ENCODE results near the gene RNF5.

Gene RNF5

DNA sequence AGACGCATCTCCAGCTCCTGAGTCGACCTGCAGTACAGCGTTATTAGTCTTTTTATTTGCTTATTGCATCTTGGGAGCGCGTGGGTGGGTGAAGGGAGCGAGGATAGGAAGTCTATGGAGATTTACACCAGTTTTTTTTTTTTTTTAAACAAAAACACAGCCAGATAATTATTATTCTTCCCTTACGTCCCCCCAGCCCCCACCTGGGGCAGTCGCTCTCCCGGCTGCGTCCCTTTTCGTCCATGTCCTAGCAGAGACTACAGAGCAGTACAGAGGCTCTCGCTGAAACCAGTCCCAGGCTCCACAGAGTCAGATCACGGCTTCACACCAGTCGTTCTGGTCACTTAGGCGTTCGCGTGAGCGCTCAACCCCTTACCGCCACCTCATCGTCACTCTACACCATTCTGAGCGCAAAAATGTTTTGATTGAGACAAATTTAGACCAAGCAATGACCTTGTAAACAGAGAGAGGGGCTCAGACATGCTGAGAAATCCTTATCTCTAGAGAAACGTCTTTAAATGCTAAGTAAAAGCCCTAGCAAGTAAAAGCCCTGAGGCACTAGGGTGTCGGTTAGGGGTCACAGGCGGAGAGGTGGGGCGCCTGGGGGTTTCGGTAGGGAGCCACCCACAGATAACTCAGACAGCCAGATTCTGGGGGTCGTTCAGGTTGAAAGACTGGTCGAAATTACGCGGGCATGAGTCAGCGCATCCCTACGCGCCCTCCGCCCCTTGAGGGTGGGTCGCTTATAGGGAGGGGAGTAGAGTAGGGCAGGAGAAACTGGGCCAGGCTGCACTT, 25.2 kb upstream of the RNF5 start:
- peak; percentile 85 for DNase-seq

DNA sequence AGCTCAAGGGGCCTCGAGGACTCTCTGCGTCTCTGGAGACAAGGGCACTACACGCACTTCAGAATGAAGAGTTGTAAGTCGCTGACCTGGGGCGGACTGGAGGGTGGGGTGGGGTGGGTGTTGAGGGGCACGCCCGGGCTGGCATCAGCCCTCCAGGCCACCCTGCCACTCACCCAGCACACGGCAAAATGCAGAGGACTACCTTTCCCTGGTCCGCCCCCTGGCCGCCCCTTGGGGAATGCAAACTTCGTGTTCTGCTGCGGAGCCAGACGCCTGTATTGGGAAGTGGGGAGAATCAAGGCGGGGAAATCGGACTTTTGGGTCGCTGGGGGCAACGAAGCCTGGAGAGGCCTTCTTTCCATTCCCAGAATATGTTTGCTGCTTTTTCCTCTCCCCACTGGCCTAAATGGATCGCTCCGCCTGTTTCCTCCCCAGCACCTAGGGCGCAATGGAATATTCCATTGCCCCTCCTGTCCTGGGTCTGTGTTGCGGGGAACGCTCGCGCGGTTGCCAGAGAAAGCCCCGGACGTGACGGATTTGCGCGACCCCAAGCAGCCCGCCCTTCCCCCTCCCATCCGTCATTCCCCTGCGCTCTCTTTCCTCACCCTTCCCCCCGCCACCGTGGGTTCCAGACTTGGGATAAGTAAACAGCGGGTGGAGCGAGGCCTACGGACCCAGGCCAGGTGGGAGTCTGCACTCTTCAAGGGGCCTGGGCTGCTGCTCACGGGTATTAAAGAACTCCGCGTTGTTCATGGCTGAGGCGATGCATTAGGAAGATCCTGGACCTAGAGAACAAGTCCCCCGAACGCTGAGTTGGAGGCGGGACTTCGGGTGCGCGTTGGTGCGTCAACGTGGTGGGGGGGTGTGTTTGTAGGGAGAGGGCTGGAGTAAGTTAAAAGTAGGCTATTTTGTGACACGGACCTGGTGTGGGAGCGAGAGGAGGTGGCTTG, 24.4 kb upstream of the RNF5 start, which contains the start of gene PPT2:
Gene PPT2, plus strand, starts transcription at position 578 of the 950 bp plus-strand sequence. CDS start 454 bp downstream, outside the sequence.
- DNase-seq = peak; percentile 96

DNA sequence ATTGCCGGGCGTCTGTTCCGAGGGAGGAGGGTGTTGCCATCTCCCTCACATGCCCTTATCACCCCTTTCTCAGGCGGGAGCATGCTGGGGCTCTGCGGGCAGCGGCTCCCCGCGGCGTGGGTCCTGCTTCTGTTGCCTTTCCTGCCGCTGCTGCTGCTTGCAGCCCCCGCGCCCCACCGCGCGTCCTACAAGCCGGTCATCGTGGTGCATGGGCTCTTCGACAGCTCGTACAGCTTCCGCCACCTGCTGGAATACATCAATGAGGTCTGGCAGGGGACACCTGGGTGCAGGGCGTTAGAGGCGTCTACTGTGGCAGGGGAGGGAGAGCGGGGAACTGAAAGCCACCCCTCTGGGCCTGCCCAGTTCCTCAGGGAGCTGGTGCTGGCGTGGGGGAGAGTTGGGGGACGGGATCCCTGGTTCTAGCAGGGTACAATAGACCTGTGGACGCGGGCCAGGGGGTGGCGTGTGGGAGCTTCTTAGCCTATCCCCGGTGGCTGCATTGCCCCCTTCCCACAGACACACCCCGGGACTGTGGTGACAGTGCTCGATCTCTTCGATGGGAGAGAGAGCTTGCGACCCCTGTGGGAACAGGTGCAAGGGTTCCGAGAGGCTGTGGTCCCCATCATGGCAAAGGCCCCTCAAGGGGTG, 23.6 kb upstream of the RNF5 start:
- DNase-seq = peak; percentile 91

DNA sequence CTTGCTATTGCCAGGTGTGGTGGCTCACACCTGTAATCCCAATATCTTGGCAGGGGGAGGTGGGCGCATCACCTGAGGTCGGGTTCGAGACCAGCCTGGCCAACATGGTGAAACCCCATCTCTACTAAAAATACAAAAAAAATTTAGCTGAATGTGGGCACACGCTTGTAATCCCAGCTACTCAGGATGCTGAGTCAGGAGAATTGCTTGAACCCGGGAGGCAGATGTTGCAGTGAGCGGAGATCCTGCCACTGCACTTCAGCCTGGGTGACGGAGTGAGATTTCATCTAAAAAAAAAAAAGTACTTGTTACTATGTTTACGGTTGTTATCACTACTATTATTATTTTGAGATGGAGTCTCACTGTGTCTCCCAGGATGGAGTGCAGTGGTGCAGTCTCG, 21.3 kb upstream of the RNF5 start:
- no peak for DNase-seq

DNA sequence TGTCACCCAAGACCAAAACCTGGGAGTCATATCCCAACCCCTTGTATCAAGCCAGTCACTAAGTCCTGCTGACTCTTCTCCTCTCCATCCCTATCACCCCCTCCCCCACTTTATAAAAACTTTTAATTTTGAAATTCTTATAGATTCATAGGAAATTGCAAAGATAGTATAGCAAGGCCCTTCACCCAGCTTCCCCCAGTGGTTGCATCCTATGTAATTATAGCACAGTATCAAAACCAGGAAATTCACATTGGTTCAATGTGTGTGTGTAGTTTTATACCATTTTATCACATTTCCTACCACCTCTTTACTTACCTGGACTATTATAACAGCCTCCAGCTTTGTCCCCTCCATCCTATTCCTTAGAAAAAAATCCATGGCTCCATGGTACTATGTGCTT, 20.2 kb upstream of the RNF5 start:
- no peak for DNase-seq

DNA sequence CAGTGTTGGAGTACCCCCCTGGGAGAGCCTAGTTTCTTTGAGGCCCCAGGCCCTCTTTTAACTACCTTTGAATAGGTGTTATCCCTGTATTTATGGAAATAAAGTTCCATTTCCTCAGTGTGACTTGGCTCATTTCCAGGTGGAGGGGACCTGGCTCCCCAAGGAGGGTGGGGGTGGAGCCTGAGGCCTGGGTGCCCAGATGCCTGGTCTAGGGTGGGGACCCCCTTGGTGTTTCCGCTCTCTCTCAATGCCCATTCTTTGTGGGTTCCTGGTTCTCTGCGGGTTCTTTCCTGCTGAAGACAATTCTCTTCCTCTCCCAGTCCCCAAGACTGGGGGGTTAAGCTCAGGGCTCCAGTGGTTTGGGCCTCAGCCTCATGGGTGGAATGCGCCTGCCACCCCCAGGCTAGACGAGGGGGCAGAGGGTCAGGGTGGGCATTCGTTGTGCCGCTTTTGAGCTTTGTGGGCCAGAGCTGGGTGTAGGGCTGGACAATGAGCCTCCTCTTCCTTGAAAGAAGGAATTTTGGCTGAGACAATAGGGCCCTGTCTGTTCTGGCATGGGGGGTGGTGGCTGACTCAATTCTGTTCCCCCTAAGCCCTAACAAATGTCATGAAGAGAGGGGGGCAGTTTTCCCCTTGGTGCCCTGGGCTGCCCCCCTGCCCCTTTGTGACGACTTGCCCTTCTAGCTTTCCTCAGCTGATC, 14.5 kb upstream of the RNF5 start:
- DNase-seq = no peak

DNA sequence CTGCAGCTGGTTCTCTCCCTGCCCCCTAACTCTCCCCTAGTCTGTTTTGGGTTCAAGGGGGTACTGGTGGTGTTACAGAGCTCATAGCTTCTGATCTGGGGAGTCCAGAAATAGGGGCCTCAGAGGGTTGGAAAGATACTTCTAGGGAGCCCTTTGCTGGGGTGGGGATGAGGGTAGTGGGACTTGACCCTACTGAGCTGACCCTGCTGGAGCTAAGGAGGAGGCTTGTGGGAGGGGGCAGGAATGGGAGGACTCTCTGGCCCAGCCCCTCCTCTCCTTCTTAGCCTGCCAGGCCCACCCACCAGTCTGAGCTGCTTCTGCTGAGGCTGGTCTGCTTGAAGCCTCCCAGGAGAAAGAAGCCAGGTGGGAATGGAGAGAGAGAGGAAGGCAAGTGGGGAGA, 13.9 kb upstream of the RNF5 start, which contains the start of gene EGFL8:
Gene EGFL8, plus strand, starts transcription at position 301 of the 400 bp plus-strand sequence. CDS start 1,571 bp downstream, outside the sequence.
- no peak for DNase-seq

DNA sequence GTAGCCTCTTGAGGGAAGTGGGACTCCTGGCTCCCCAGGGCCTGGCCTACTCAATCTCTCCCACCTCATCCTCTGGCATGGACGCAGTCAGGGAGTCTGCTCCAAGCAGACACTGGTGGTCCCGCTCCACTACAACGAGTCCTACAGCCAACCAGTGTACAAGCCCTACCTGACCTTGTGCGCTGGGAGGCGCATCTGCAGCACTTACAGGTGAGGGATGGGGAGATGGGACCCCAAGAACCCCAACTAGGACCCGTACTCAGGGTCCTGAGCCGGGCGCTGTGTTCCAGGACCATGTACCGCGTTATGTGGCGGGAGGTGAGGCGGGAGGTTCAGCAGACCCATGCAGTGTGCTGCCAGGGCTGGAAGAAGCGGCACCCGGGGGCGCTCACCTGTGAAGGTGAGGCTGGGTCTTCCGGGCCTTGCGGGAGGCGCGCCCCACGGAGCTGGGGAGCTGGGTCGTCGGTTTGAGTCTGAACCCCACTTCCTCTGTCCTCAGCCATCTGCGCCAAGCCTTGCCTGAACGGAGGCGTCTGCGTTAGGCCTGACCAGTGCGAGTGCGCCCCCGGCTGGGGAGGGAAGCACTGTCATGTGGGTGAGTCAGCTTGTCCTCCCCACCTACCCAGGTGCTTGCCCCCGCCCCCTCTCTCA, 11.7 kb upstream of the RNF5 start:
- no peak for DNase-seq

DNA sequence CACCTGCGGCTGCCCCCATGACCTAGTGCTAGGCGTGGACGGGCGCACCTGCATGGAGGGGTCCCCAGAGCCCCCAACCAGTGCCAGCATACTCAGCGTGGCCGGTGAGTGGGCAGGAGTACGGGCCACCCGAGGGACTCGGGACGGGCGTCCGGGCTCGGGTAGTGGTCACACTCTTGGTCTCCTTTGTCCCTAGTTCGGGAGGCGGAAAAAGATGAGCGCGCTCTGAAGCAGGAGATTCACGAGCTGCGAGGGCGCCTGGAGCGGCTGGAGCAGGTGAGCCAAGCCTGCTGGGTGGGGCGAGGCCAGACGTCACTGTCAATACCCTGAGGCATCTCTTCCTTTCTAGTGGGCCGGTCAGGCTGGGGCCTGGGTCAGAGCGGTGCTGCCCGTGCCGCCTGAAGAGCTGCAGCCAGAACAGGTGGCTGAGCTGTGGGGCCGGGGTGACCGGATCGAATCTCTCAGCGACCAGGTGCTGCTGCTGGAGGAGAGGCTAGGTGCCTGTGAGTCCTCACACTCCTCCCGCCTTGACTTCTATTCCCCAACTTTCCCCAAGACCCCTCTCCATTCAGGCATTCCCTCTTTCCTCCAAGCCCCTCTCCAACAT, 10.9 kb upstream of the RNF5 start:
- no peak for DNase-seq

DNA sequence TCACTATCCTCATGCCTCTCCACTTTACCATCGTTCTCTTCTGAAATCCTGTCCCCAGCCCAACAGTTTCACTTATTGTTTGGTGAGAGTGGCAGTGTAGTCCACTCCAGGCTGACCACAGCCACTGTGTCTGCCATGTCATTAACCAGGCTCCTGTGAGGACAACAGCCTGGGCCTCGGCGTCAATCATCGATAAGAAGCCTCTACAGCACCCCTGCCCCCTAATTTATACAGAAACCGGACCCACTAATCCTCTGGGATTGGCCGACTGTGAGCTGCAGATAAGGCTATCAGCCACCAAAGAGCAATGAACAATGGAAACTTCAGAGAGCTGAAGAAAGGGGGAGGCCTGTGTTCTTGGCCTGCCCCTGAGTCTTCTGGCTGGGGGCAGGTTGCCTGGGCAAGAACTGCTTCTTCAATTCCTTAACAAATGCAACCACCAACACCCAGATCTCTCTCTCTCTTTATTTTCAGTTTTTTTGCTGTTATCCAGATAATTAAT, 10.4 kb upstream of the RNF5 start:
- DNase-seq = peak; percentile 37

DNA sequence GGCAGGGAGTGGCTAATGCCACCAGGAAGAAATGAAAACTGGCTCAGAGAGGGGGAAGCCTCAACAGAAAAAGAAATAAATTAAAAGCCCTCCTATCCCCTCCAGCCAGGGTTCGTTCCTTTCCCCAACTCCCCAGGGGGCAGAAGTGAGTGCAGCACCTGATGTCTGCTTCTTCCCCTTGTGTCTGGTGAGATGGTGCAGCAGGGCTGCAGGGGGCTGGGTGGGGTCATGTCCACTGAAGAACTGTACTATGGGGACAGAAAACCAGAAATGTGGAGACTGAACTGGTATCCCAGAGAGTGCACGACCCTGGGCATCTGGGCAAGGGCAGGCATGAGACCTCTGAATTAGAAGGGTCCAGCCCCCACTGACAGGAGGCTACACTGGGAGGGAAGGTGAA, 9.9 kb upstream of the RNF5 start:
- DNase-seq = no peak

DNA sequence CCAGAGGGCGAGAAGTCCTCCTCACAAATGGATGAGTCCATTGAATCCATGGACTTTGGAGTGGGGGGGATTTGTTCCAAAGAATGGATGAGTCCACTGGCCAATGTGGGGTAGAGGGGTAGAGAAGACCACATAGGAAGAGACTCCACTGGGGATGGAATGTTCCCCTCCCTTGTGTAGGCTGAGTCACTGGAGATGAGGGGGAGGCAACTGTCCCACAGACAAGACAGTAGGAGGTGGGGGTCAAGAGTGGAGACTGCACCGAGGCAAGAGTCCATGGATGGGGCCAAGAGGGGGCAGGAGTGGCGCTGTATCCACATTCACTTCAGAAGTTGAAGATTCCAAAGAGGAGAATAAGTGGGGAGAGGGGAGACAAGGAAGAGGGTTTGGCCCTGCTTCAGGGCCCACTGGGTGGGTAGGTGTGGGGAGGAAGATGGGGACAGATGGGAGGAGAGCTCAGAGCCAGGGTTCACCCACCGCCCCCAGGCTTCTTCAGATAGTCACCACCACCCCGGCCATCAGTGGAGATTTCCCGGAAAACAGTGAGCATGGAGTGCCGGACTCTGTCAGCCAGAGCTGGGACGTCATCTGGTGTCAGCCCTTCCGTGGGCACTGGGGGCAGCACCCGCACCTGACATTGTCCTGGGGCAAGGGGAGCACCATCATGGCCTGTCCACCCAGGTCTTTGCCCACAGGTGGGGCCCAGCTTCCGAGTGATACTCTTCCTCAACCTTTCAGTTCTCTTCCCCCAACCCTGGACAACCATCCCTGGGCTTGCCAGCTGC, 9.2 kb upstream of the RNF5 start:
- DNase-seq = no peak

DNA sequence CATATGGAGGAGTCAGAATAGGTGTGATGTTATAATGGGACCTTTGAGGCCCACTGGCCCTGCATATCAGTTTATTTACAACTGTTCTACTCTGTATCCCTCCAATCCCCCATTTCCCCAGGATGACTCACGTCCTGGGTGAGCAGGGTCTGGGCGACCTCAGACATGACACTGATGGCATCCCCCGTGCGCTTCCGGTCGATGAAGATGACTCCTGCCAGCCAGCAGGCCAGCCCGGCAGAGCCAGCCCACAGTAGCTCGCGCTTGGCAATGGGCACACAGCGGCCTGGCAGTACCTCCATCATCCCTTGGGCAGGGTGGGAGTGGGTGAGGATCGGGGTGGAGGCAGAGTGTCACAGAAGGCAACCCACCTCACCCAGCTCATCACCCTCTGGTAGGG, 7.9 kb upstream of the RNF5 start:
- DNase-seq = no peak

DNA sequence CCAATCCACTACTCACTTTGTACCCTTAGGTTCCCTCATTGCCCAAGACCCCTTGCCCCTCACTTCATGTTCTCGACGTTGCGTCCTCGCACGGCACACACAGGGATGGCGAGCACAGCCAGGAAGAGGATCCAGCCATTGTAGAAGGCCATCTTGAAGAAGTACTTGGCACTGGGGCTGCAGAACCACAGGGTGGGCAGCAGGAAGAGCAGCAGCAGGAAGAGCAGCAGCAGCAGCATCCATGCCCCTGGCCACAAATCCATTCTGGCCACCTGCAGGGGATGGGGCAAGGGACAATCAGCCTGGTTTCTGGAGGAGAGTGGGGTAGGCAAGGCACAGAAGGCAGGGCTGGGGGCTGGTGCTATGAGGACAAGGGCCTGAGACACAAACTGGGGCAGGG, 7.0 kb upstream of the RNF5 start:
- DNase-seq = no peak

DNA sequence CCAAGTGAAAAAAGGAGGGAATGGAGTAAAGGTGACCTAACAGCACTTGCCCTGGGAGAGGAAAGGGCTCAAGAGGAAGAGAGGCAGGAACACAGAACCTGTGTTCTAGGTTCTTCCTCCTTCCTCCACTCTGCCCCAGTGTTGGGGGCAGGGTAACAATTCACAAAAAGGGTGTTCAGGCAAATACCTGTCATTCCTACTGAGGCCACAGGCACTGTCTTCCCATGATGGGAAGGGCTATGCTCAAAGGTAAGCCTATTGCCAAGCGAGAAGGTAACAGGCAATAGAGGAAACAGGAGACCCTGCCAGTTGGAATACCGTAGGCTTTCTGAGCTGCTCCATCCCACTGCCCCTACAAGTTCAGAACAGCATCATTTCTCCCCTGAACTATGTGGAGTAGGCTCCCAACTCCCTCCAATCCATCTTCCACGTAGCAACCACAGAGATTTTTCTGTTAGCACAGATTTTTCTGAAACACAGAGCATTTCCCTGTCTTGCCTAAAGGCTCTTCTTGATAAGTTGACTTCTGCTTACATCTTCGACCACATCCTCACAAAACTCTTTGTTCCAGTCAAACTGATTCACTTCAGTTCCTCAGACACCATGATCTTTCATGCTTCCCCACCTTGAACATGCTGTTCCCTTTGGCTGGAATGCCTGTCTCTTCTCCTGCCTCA, 5.0 kb upstream of the RNF5 start:
- DNase-seq = no peak

DNA sequence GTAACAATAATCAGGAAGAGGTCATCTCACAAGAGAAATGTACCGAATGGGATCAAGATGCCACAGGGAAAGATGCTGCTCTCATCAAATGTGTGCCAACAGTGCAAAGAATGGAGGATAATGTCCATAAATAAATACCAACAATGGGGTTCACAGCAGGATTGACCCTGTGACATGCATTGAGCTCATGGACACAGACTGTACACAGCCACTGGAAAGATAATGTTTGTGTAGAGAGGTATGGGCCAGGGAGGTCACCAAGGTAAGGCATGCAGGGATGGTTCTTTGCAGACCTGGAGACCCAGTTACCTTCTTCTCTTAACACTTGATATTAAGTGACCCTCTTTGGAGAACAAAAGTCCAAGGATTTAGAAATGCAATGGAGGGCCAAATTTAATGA, 3.8 kb upstream of the RNF5 start:
- DNase-seq = no peak

DNA sequence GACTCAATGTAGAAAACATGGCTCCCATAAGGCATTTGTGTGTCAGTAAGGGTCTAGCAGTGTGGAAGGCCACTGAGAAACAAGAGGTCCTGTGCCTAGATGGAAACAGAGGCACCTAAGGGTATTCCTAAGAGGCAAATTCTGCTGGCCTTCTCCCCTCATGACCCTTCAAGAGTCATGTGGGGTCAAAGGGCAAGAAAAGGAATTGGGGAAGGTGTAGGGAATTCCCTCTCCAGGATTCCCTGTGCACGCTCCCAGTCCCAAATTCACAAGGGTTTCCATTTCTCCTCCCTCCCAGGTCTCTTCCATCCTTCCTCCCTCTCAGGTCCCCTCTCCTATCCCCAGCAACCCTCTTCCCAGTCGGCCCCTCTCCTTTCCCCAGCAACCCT, 2.9 kb upstream of the RNF5 start:
- DNase-seq = no peak

DNA sequence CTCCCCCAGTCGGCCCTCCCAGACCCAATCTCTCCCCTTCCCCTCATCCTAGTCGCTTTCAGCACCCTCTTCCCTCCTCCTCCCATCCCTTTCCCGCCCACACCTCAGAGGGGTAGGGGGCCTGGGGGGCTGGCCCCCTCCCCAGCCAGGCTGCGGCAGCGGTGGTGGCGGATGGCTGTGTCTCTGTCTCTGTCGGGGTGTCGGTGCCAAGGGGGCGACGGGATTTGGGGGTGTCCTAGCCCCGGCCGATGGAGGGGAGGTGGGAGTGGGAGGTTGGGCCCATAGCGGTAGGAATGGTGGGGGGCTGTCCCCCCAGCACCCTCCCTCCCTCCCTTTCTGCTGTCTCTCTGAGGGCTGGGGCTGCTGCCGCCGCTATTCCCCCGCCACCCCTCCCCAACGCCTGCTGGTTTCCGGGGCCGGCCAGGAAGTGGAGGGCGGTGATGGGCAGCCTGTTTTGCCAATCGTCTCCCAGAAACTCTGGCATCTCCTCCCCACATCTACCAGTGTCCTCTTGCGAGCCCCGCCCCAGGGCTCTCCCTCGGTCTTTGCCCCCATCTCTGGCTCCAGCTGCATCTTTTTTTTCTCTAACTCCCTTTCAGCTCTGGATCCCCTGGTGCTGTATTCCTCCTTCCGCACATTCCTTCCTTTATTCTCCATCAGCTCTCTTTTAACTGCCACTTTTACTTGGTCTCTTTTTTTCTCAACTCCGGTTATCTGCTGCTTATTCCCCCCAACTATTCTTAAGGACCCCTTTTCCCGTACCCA, 2.3 kb upstream of the RNF5 start, which contains the start of gene AGPAT1:
Gene AGPAT1, minus strand, starts transcription at position 374 of the 765 bp plus-strand sequence. CDS start 4,588 bp downstream, outside the sequence.
- DNase-seq = peak; percentile 98

Data from NCI-H82 (cell line).